ENCODE results near the gene KCTD1. TPM values are rescaled to one million over a fixed set of nuclear protein-coding genes. Genes with fewer than 3 reads are reported as not detected.

KCTD1 gene
- total RNA-seq, 1 donor from 2014 or later: 5.5 TPM

DNA sequence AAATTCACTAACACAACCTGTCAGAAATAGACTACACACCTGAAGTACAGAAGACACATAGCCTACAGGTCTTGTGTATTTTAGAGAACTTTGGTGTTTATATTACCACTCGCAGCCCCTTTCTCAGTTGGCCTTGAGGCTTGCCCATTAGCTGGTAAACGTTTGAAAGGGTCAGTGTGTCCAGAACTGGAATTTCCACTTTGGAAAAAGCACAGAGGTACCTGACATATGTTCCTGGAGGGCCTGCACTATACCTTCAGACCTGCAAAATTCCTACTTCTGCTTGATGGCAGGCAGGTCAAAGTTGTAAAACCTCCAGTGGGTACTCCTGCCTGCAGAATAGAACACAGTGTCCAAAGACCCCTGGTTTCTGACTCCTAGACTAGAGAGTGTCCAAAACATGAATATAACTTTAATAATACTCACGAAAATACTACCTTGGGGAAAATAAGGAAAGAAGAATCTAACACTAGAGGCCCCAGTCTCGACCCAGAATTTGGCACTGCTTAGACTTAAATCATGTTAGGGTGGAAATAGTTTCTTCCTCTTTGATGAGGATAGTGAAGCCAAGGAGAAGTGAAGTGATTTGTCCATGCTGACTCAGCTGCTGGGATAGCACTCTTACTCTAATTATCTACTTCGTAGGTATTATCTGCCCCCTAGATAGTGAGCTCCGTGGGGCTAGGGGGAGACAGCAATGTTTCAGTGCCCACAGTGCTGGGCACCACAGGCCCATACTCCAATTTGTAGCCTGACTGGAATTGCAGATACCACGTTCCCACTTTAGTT, 2.8 kb downstream of the KCTD1 start:
- Mint-ChIP-seq H3K4me3 (no peak overlapping the region), H3K27ac (no peak overlapping the region), H3K9me3 (no peaks in the 10 kb centered on the region), H3K27me3 (ENCODE audit: insufficient read depth) (peaks cover 14% of the 10 kb centered on the region), H3K36me3 (ENCODE audit: low read depth) (peaks cover 3% of the 10 kb centered on the region), H3K4me1 (ENCODE audit: low read depth) (peaks cover 9% of the 10 kb centered on the region)
- intact Hi-C loops (cut with micrococcal nuclease): loop anchor here (5.0 to 10.0 kb wide), 3 partner anchors 167 to 1629 kb away; partner anchors contain the start of genes CDH2 and TAF4B
- no peak for DNase-seq (ENCODE audit: low spot score)

- intact Hi-C loops (cut with micrococcal nuclease): loop anchor here (10.0 kb wide), 1 partner anchor 1630 kb away; the partner anchor contains the start of gene CDH2
- Mint-ChIP-seq H3K27ac (no peak overlapping the region), H3K4me3 (no peak overlapping the region), H3K9me3 (no peaks in the 10 kb centered on the region), H3K27me3 (ENCODE audit: insufficient read depth) (peaks cover 6% of the 10 kb centered on the region), H3K36me3 (ENCODE audit: low read depth) (peaks cover 3% of the 10 kb centered on the region), H3K4me1 (ENCODE audit: low read depth) (peaks cover 9% of the 10 kb centered on the region)
- DNase-seq (ENCODE audit: low spot score): no peak
Observed at GRCh38 chr18:26544451-26544850, 3.9 kb downstream of the KCTD1 start.

DNA sequence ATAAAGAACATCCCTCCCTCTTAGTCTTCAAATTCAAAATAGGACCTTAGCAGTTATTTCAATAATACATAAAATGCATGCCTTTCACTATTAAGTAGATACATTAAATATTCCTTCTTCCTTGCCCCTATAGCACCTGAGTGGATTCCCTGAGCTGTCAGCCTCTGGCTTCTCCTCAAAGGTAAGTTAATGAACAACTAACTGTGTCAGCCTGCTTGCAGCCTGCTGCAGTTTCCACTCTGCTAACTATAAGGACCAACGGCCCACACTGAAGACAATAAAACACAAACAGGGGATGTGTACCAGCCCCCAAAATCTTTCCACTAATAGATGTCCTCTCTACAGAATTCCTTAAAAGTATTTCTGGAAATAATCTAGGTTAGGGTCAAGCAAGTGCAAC, 5.0 kb downstream of the KCTD1 start:
- no peaks in the 10 kb centered on the region for H3K9me3 Mint-ChIP-seq
- H3K4me3 Mint-ChIP-seq: no peak overlapping the region
- intact Hi-C loops (cut with micrococcal nuclease): loop anchor here (10.0 kb wide), 1 partner anchor 1631 kb away; the partner anchor contains the start of gene CDH2
- H3K27ac Mint-ChIP-seq: no peak overlapping the region
- DNase-seq (ENCODE audit: low spot score): no peak
- H3K27me3 Mint-ChIP-seq (ENCODE audit: insufficient read depth): peaks cover 2% of the 10 kb centered on the region
- H3K4me1 Mint-ChIP-seq (ENCODE audit: low read depth): peaks cover 9% of the 10 kb centered on the region
- H3K36me3 Mint-ChIP-seq (ENCODE audit: low read depth): peaks cover 3% of the 10 kb centered on the region

DNA sequence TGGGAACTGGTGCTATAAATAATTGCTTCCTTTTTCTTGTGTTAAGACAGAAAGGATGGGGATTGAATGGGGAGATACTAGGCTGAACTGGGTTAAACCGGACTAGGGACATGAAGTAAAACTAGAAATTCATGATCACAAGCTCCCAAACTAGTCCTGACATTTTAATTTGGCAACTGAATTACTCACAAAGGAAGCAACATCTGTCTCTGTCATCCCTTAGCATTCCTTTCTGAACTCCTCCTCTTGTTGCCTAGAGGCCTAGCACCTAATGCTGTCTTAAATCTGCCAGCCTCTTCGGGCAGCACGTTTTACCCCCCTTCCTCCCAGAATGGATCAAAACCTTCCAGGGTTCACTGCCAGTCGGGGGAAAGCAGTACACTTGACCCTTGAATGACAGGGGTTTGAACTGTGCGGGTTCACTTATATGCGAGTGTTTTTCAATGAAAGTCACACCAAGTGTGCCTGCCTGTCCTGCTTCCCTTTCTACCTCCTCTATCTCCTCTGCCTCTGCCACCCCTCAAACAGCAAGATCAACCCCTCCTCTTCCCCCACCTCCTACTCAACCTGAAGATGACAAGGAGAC, 8.2 kb downstream of the KCTD1 start:
- H3K27me3 Mint-ChIP-seq (ENCODE audit: insufficient read depth): no peaks in the 10 kb centered on the region
- no peaks in the 10 kb centered on the region for H3K9me3 Mint-ChIP-seq
- H3K4me3 Mint-ChIP-seq: no peak overlapping the region
- H3K36me3 Mint-ChIP-seq (ENCODE audit: low read depth): no peaks in the 10 kb centered on the region
- peaks cover 9% of the 10 kb centered on the region for H3K4me1 Mint-ChIP-seq (ENCODE audit: low read depth)
- no peak for DNase-seq (ENCODE audit: low spot score)
- intact Hi-C loops (cut with micrococcal nuclease): loop anchor here (10.0 kb wide), 1 partner anchor 1635 kb away; the partner anchor contains the start of gene CDH2
- H3K27ac Mint-ChIP-seq: no peak overlapping the region

GRCh38 chr18:26538524-26538923, 9.8 kb downstream of the KCTD1 start:
- H3K9me3 Mint-ChIP-seq: no peaks in the 10 kb centered on the region
- intact Hi-C loops (cut with micrococcal nuclease): no loop called here
- no peak overlapping the region for H3K4me3 Mint-ChIP-seq
- DNase-seq (ENCODE audit: low spot score): no peak
- H3K27me3 Mint-ChIP-seq (ENCODE audit: insufficient read depth): no peaks in the 10 kb centered on the region
- no peaks in the 10 kb centered on the region for H3K4me1 Mint-ChIP-seq (ENCODE audit: low read depth)
- no peaks in the 10 kb centered on the region for H3K36me3 Mint-ChIP-seq (ENCODE audit: low read depth)
- H3K27ac Mint-ChIP-seq: no peak overlapping the region

- intact Hi-C loops (cut with micrococcal nuclease): no loop called here
- H3K27ac Mint-ChIP-seq: no peak overlapping the region
- H3K9me3 Mint-ChIP-seq: no peaks in the 10 kb centered on the region
- no peaks in the 10 kb centered on the region for H3K36me3 Mint-ChIP-seq (ENCODE audit: low read depth)
- no peaks in the 10 kb centered on the region for H3K27me3 Mint-ChIP-seq (ENCODE audit: insufficient read depth)
- H3K4me3 Mint-ChIP-seq: no peak overlapping the region
- H3K4me1 Mint-ChIP-seq (ENCODE audit: low read depth): no peaks in the 10 kb centered on the region
- no peak for DNase-seq (ENCODE audit: low spot score)
Observed at GRCh38 chr18:26536664-26537063, 11.7 kb downstream of the KCTD1 start.

DNA sequence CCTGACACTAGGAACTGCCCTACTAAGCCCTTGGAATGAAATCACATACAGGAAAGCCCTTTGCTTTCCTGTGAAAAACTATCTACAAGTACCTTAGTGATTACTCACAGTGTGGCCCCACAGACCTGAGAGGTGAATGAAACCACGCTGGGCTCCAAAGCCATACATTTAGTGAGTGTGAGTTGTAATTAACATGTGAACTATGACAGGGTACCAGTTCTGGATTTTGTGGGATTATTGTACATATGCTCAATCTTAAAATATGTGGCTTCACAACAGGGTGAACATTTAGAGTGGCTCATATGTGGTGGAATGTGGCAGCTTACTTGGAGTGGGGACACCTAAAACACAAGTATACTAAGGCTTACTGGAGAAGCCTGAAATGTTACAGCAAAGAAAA, 12.3 kb downstream of the KCTD1 start:
- H3K27ac Mint-ChIP-seq: no peak overlapping the region
- DNase-seq (ENCODE audit: low spot score): no peak
- no peaks in the 10 kb centered on the region for H3K9me3 Mint-ChIP-seq
- no peaks in the 10 kb centered on the region for H3K36me3 Mint-ChIP-seq (ENCODE audit: low read depth)
- no peaks in the 10 kb centered on the region for H3K4me1 Mint-ChIP-seq (ENCODE audit: low read depth)
- intact Hi-C loops (cut with micrococcal nuclease): no loop called here
- no peaks in the 10 kb centered on the region for H3K27me3 Mint-ChIP-seq (ENCODE audit: insufficient read depth)
- H3K4me3 Mint-ChIP-seq: no peak overlapping the region

- no peaks in the 10 kb centered on the region for H3K4me1 Mint-ChIP-seq (ENCODE audit: low read depth)
- intact Hi-C loops (cut with micrococcal nuclease): no loop called here
- no peak overlapping the region for H3K4me3 Mint-ChIP-seq
- no peak for DNase-seq (ENCODE audit: low spot score)
- no peaks in the 10 kb centered on the region for H3K27me3 Mint-ChIP-seq (ENCODE audit: insufficient read depth)
- H3K9me3 Mint-ChIP-seq: no peaks in the 10 kb centered on the region
- H3K27ac Mint-ChIP-seq: no peak overlapping the region
- no peaks in the 10 kb centered on the region for H3K36me3 Mint-ChIP-seq (ENCODE audit: low read depth)
Observed at GRCh38 chr18:26535630-26536029, 12.7 kb downstream of the KCTD1 start.

GRCh38 chr18:26532367-26533340, 15.7 kb downstream of the KCTD1 start:
- no peak overlapping the region for H3K27ac Mint-ChIP-seq
- no peaks in the 10 kb centered on the region for H3K9me3 Mint-ChIP-seq
- intact Hi-C loops (cut with micrococcal nuclease): no loop called here
- no peaks in the 10 kb centered on the region for H3K36me3 Mint-ChIP-seq (ENCODE audit: low read depth)
- H3K27me3 Mint-ChIP-seq (ENCODE audit: insufficient read depth): peaks cover 2% of the 10 kb centered on the region
- no peak for DNase-seq (ENCODE audit: low spot score)
- no peaks in the 10 kb centered on the region for H3K4me1 Mint-ChIP-seq (ENCODE audit: low read depth)
- no peak overlapping the region for H3K4me3 Mint-ChIP-seq

GRCh38 chr18:26531605-26532298, 16.6 kb downstream of the KCTD1 start:
- DNase-seq (ENCODE audit: low spot score): no peak
- intact Hi-C loops (cut with micrococcal nuclease): no loop called here
- no peak overlapping the region for H3K27ac Mint-ChIP-seq
- H3K27me3 Mint-ChIP-seq (ENCODE audit: insufficient read depth): peaks cover 2% of the 10 kb centered on the region
- no peaks in the 10 kb centered on the region for H3K36me3 Mint-ChIP-seq (ENCODE audit: low read depth)
- no peak overlapping the region for H3K4me3 Mint-ChIP-seq
- H3K9me3 Mint-ChIP-seq: no peaks in the 10 kb centered on the region
- H3K4me1 Mint-ChIP-seq (ENCODE audit: low read depth): no peaks in the 10 kb centered on the region

DNA sequence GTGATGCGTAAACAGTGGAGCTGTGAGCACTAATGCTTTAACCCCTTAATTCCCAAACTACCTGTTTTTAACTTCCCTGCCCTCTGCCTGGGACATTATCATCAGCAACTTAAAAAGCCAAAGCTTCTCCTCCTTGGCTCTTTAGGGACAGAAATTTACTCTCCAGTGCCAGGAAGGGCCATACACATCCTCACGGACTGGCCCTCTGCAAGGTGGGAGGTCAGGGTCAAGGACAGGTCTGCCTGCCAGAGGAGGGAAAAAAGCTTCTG, 21.5 kb downstream of the KCTD1 start:
- Mint-ChIP-seq H3K36me3 (ENCODE audit: low read depth) (no peaks in the 10 kb centered on the region), H3K4me1 (ENCODE audit: low read depth) (no peaks in the 10 kb centered on the region), H3K27me3 (ENCODE audit: insufficient read depth) (peaks cover 2% of the 10 kb centered on the region), H3K9me3 (no peaks in the 10 kb centered on the region), H3K4me3 (no peak overlapping the region), H3K27ac (no peak overlapping the region)
- DNase-seq (ENCODE audit: low spot score): no peak
- intact Hi-C loops (cut with micrococcal nuclease): no loop called here

GRCh38 chr18:26526128-26526965, 22.0 kb downstream of the KCTD1 start:
- H3K27ac Mint-ChIP-seq: no peak overlapping the region
- no peak for DNase-seq (ENCODE audit: low spot score)
- H3K36me3 Mint-ChIP-seq (ENCODE audit: low read depth): no peaks in the 10 kb centered on the region
- intact Hi-C loops (cut with micrococcal nuclease): no loop called here
- no peaks in the 10 kb centered on the region for H3K9me3 Mint-ChIP-seq
- no peaks in the 10 kb centered on the region for H3K4me1 Mint-ChIP-seq (ENCODE audit: low read depth)
- peaks cover 2% of the 10 kb centered on the region for H3K27me3 Mint-ChIP-seq (ENCODE audit: insufficient read depth)
- no peak overlapping the region for H3K4me3 Mint-ChIP-seq

All from activated T-helper 1 cell treated with anti-CD3 and anti-CD28 coated beads, Interleukin-12 subunit alpha, Interleukin-12 subunit beta, Interleukin-2, Interleukin-4 antibody, amounts not matched to agents 30 ng/mL and 10 ng/mL and 1 ng/mL, durations not matched to agents 14 hours and 24 hours and 36 hours (primary cell).